K562 (cell line): Measurements from ENCODE around the gene FOXJ2. TPM values are rescaled to one million over a fixed set of nuclear protein-coding genes. Genes with fewer than 3 reads are reported as not detected.

Experiments used
- BCL6 ChIP-seq: fragments of 250-450 bp; sonication (Bioruptor Pico); IDR thresholded peaks from 2 replicates; pipeline ENCODE4 v1.4.0; 2020
- BRD9 ChIP-seq: fragments of 450-650 bp; IDR thresholded peaks from 2 replicates; pipeline ENCODE4 v1.6.1; 2018; ENCODE audit warnings: low read depth; ENCODE audit not compliant: partially characterized antibody
- CHAMP1 ChIP-seq: fragments of 450-650 bp; IDR thresholded peaks from 2 replicates; pipeline ENCODE4 v1.6.1; 2016; ENCODE audit warnings: mild to moderate bottlenecking
- NCOA6 ChIP-seq: fragments of 450-650 bp; IDR thresholded peaks from 2 replicates; pipeline ENCODE4 v1.6.1; 2017; ENCODE audit warnings: mild to moderate bottlenecking
- PHB ChIP-seq: fragments of 250-450 bp; sonication (Bioruptor Pico); IDR thresholded peaks from 2 replicates; pipeline ENCODE4 v1.5.0; 2021
- POLR2B ChIP-seq: fragments of 450-650 bp; IDR thresholded peaks from 2 replicates; pipeline ENCODE4 v1.6.1; 2018; ENCODE audit warnings: low read depth; ENCODE audit not compliant: partially characterized antibody
- PREB ChIP-seq: sonication (generic); formaldehyde crosslinking; IDR thresholded peaks from 2 replicates; pipeline ENCODE4 v1.8.1; 2023; ENCODE audit warnings: mild to moderate bottlenecking, missing genetic modification reagents
- SMARCB1 ChIP-seq: IDR thresholded peaks from 2 replicates; pipeline ENCODE4 v1.6.1; 2011; ENCODE audit warnings: improper control_type of control experiment, low read depth; ENCODE audit not compliant: insufficient read length
- TCF7 ChIP-seq: sonication (generic); IDR thresholded peaks from 2 replicates; pipeline ENCODE4 v1.6.1; 2016; ENCODE audit warnings: antibody characterized with exemption, borderline replicate concordance
- TEAD1 ChIP-seq, 2 experiments: fragments of 450-650 bp in 1 of 2; sonication (generic) in 1 of 2; formaldehyde crosslinking; IDR thresholded peaks; 2 replicates each; pipeline versions ENCODE4 v1.4.0 to v1.8.0; 2020 to 2022; ENCODE audit warnings: mild to moderate bottlenecking in 2 of 2, missing genetic modification reagents in 1 of 2
- ZFP91 ChIP-seq: sonication (generic); formaldehyde crosslinking; IDR thresholded peaks from 2 replicates; pipeline ENCODE4 v1.8.0; 2022; ENCODE audit warnings: mild to moderate bottlenecking, missing genetic modification reagents
- ZNF592 ChIP-seq: fragments of 450-650 bp; IDR thresholded peaks from 2 replicates; pipeline ENCODE4 v1.6.1; 2017; ENCODE audit warnings: antibody characterized with exemption, mild to moderate bottlenecking
- ZNF76 ChIP-seq: fragments of 250-450 bp; sonication (Bioruptor Pico); IDR thresholded peaks from 2 replicates; pipeline ENCODE4 v1.4.0; 2020; ENCODE audit warnings: mild to moderate bottlenecking, moderate library complexity, borderline replicate concordance
- polyA plus RNA-seq, 8 experiments: library from polyadenylated mRNA; depleted of rRNA in 4 of 8; stranded (reverse) in 5 of 8; unstranded in 3 of 8; fragments of >200 nt; fragmentation: Nextera tagmentation in 2 of 8; fragmentation: Illumina TruSeq in 1 of 8; extraction: Ambion mirVana in 2 of 8; extraction: Trizol in 1 of 8; gene quantifications; 2 replicates each; pipeline versions ENCODE4 v1.2.1 to v1.2.3, GENCODE V29; 2011 to 2014; ENCODE audit warnings: inconsistent platforms in 1 of 8, missing spikeins in 1 of 8
- total RNA-seq, 7 experiments: library from RNA; depleted of rRNA in 6 of 7; stranded (reverse); fragments of >200 nt in 6 of 7; fragmentation: Illumina TruSeq in 2 of 7; extraction: Trizol in 2 of 7; gene quantifications; 2 replicates each; pipeline versions ENCODE4 v1.2.1 to v1.2.3, GENCODE V29; 2011 to 2021; ENCODE audit warnings: low replicate concordance in 1 of 7
- TF ChIP-seq, protein P1 (sequence below): fragments of 450-650 bp; IDR thresholded peaks from 2 replicates; pipeline ENCODE4 v1.6.1; 2018; ENCODE audit warnings: mild to moderate bottlenecking, low read depth; ENCODE audit not compliant: partially characterized antibody
- TF ChIP-seq, protein P2 (sequence below): fragments of 450-650 bp; formaldehyde crosslinking; IDR thresholded peaks from 2 replicates; pipeline ENCODE4 v1.4.0; 2022; ENCODE audit warnings: missing genetic modification characterization

FOXJ2 gene
- total and polyA plus RNA-seq, 9 of the 15 experiments (the other 6 are each of a cell fraction or from before 2014, with no cell fraction given) = 1.0 to 7.5 (median 2.4) TPM

- TF ChIP-seq TCF7 (no peak), ZNF592 (no peak; the same call in 1 of the 2 replicates), PHB (no peak), BCL6 (CRISPR knock-in tag) (no peak), BRD9 (peak; percentile 69), ZFP91 (no peak), SMARCB1 (no peak), TEAD1 (CRISPR knock-in tag; IDR thresholded peaks at IDR 0.05) (no peak), CHAMP1 (no peak), PREB (CRISPR knock-in tag) (no peak), NCOA6 (no peak), ZNF76 (CRISPR knock-in tag) (no peak), POLR2B (no peak)
- TF ChIP-seq, protein P1, sequence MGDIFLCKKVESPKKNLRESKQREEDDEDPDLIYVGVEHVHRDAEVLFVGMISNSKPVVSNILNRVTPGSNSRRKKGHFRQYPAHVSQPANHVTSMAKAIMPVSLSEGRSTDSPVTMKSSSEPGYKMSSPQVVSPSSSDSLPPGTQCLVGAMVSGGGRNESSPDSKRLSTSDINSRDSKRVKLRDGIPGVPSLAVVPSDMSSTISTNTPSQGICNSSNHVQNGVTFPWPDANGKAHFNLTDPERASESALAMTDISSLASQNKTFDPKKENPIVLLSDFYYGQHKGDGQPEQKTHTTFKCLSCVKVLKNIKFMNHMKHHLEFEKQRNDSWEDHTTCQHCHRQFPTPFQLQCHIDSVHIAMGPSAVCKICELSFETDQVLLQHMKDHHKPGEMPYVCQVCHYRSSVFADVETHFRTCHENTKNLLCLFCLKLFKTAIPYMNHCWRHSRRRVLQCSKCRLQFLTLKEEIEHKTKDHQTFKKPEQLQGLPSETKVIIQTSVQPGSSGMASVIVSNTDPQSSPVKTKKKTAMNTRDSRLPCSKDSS = no peak
- TF ChIP-seq, protein P2, sequence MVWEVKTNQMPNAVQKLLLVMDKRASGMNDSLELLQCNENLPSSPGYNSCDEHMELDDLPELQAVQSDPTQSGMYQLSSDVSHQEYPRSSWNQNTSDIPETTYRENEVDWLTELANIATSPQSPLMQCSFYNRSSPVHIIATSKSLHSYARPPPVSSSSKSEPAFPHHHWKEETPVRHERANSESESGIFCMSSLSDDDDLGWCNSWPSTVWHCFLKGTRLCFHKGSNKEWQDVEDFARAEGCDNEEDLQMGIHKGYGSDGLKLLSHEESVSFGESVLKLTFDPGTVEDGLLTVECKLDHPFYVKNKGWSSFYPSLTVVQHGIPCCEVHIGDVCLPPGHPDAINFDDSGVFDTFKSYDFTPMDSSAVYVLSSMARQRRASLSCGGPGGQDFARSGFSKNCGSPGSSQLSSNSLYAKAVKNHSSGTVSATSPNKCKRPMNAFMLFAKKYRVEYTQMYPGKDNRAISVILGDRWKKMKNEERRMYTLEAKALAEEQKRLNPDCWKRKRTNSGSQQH (CRISPR knock-in tag) = no peak
These were observed 6.1 kb upstream of the FOXJ2 start (continued) for GRCh38 chr12:8026291-8026900.
